ENCODE results near the gene FANK1.

Gene FANK1

DNA sequence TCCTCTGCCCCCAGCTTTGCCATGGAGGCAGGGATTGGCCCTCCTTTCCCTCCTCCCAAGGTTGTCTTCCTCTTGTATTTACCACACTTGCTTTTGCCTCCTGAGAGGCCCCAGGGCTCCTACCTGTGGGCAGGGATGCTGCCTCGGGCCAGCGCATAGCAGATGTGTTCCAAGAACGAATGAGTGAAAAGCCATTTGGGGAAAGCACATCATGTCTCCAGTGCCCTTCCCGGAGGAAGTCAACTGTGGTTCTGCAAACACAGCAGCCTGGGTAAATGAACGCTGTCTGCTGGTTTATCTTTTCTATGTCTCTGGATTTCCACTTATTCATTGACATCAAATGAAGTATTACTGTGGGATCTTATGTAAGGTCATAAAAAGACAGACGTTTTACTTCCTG is 161.7 kb downstream of the FANK1 start:
- no peaks in the 10 kb centered on the region for H3K4me1 ChIP-seq (ENCODE audit: control extremely low read depth in 1 of 4, control insufficient read depth in 4 of 4, insufficient read depth in 4 of 4, low read length in 3 of 4)
- ChIA-PET POLR2A (no interaction called here), CTCF (no interaction called here)
- no peak overlapping the region for H3K27ac ChIP-seq (ENCODE audit: insufficient read depth in 1 of 2, low read depth in 1 of 2, low read length in 2 of 2, poor library complexity in 1 of 2, severe bottlenecking in 2 of 2)
- H3K4me3 ChIP-seq (ENCODE audit: control insufficient read depth in 1 of 7, extremely low read depth in 1 of 7, insufficient read depth in 4 of 7, low read depth in 2 of 7, low read length in 6 of 7): no peak overlapping the region
- 56% methylated on average over 5 of the region's 6 CpGs for WGBS (ENCODE audit: insufficient coverage)
- no peak for DNase-seq
- H3K36me3 ChIP-seq (ENCODE audit: control insufficient read depth in 4 of 4, insufficient read depth in 4 of 4, low read length in 3 of 4): no peaks in the 10 kb centered on the region
- H3K9me3 ChIP-seq (ENCODE audit: control extremely low read depth in 1 of 5, control insufficient read depth in 4 of 5, insufficient read depth in 2 of 5, low read depth in 1 of 5, low read length in 4 of 5): peaks cover 0 to 4% (median 2%) of the 10 kb centered on the region in 5 experiments
- H3K27me3 ChIP-seq (replicated peaks in 2 of 5; ENCODE audit: control insufficient read depth in 4 of 5, insufficient read depth in 5 of 5, low read length in 4 of 5): peaks cover 0 to 13% (median 8%) of the 10 kb centered on the region in 5 experiments

- CTCF ChIA-PET: no interaction called here
- Histone ChIP-seq H3K36me3 (ENCODE audit: control insufficient read depth in 4 of 4, insufficient read depth in 4 of 4, low read length in 3 of 4) (no peaks in the 10 kb centered on the region), H3K9me3 (ENCODE audit: control extremely low read depth in 1 of 5, control insufficient read depth in 4 of 5, insufficient read depth in 2 of 5, low read depth in 1 of 5, low read length in 4 of 5) (peaks cover 0 to 4% (median 2%) of the 10 kb centered on the region in 5 experiments), H3K27me3 (replicated peaks in 2 of 5; ENCODE audit: control insufficient read depth in 4 of 5, insufficient read depth in 5 of 5, low read length in 4 of 5) (peaks cover 0 to 13% (median 8%) of the 10 kb centered on the region in 5 experiments), H3K4me1 (ENCODE audit: control extremely low read depth in 1 of 4, control insufficient read depth in 4 of 4, insufficient read depth in 4 of 4, low read length in 3 of 4) (no peaks in the 10 kb centered on the region), H3K27ac (ENCODE audit: insufficient read depth in 1 of 2, low read depth in 1 of 2, low read length in 2 of 2, poor library complexity in 1 of 2, severe bottlenecking in 2 of 2) (no peak overlapping the region), H3K4me3 (ENCODE audit: control insufficient read depth in 1 of 7, extremely low read depth in 1 of 7, insufficient read depth in 4 of 7, low read depth in 2 of 7, low read length in 6 of 7) (no peak overlapping the region)
- POLR2A ChIA-PET: no interaction called here
- DNase-seq: no peak
- WGBS (ENCODE audit: insufficient coverage): 32% methylated on average over 8 of the region's 9 CpGs
These were observed 162.1 kb downstream of the FANK1 start for GRCh38 chr10:126058507-126058906.

All from common myeloid progenitor, CD34-positive (primary cell).